Thyroid gland (tissue), 4 donors: Measurements from ENCODE around the gene CLINT1. TPM values are rescaled to one million over a fixed set of nuclear protein-coding genes. Genes with fewer than 3 reads are reported as not detected.

Source experiments
- DNase-seq, 2 donors: peaks; one replicate each; pipeline ENCODE4 v3.0.0-alpha.2; 2019
- H3K27ac ChIP-seq, 3 donors: fragments of 200-600 bp; sonication (generic); 1 replicate in 2 of 3; 2 replicates in 1 of 3; pipeline ENCODE4 v1.5.1; 2016 to 2019; ENCODE audit warnings: mild to moderate bottlenecking in 1 of 3, moderate library complexity in 1 of 3
- H3K27me3 ChIP-seq: fragments of 200-600 bp; sonication (generic); one replicate; pipeline ENCODE4 v1.5.1; 2019
- H3K36me3 ChIP-seq, 2 donors: fragments of 200-600 bp; sonication (generic); one replicate each; pipeline ENCODE4 v1.5.1; 2016 to 2019
- H3K4me1 ChIP-seq, 2 donors: fragments of 200-600 bp; sonication (generic); one replicate each; pipeline ENCODE4 v1.5.1; 2017 to 2019
- H3K4me3 ChIP-seq, 3 donors: fragments of 200-600 bp; sonication (generic); replicated peaks in 1 of 3; 1 replicate in 2 of 3; 2 replicates in 1 of 3; pipeline ENCODE4 v1.5.1; 2016; ENCODE audit warnings: mild to moderate bottlenecking in 1 of 3
- H3K9me3 ChIP-seq: fragments of 200-600 bp; sonication (generic); one replicate; pipeline ENCODE4 v1.5.1; 2017
- POLR2A ChIP-seq, 2 donors: fragments of 450-650 bp; IDR thresholded peaks; one replicate each; pipeline ENCODE4 v1.6.1; 2017; ENCODE audit warnings: antibody characterized with exemption in 2 of 2, mild to moderate bottlenecking in 2 of 2, moderate library complexity in 1 of 2
- WGBS, 2 donors: methylation state at CpG; one replicate each; pipeline ENCODE4 v1.1.5; 2017; 5-methylcytosine and 5-hydroxymethylcytosine counted together
- intact Hi-C: fragments of 100-400 bp; cut with DNase I; formaldehyde crosslinking; loops from one replicate; pipeline ENCODE4 v1.15.1; 2023
- total RNA-seq, 4 donors: library from RNA; depleted of rRNA; stranded (reverse); fragments of >200 nt; gene quantifications; one replicate each; pipeline ENCODE4 v1.2.3, GENCODE V29; 2016
- TF ChIP-seq, protein P1 (sequence below), 6 experiments: fragments of 200-600 bp in 3 of 6; fragments of 450-650 bp in 3 of 6; sonication (generic) in 3 of 6; IDR thresholded peaks; one replicate each; pipeline ENCODE4 v1.5.1; 2016 to 2019; ENCODE audit warnings: antibody characterized with exemption in 6 of 6, mild to moderate bottlenecking in 2 of 6, inconsistent platforms in 1 of 6, moderate library complexity in 1 of 6

Gene CLINT1
- total RNA-seq, 4 donors from 2014 or later, result 126 to 198 (median 159) TPM

- DNase-seq, result no peak
- Histone ChIP-seq H3K9me3 (no peaks in the 10 kb centered on the region), H3K4me1 (peaks cover 8 to 18% of the 10 kb centered on the region in 2 donors), H3K4me3 (no peak overlapping the region), H3K27ac (no peak overlapping the region), H3K27me3 (no peaks in the 10 kb centered on the region), H3K36me3 (no peaks in the 10 kb centered on the region)
- WGBS, 2 donors, result 64 to 70% methylated on average over 8 of the region's 8 CpGs
- intact Hi-C loops, result no loop called here
- TF ChIP-seq, protein P1, sequence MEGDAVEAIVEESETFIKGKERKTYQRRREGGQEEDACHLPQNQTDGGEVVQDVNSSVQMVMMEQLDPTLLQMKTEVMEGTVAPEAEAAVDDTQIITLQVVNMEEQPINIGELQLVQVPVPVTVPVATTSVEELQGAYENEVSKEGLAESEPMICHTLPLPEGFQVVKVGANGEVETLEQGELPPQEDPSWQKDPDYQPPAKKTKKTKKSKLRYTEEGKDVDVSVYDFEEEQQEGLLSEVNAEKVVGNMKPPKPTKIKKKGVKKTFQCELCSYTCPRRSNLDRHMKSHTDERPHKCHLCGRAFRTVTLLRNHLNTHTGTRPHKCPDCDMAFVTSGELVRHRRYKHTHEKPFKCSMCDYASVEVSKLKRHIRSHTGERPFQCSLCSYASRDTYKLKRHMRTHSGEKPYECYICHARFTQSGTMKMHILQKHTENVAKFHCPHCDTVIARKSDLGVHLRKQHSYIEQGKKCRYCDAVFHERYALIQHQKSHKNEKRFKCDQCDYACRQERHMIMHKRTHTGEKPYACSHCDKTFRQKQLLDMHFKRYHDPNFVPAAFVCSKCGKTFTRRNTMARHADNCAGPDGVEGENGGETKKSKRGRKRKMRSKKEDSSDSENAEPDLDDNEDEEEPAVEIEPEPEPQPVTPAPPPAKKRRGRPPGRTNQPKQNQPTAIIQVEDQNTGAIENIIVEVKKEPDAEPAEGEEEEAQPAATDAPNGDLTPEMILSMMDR (IDR thresholded peaks at IDR 0.05), result no peak
- no peak for TF ChIP-seq POLR2A (IDR thresholded peaks at IDR 0.05)
These were observed 30.6 kb downstream of the CLINT1 start for GRCh38 chr5:157828105-157828943.

GRCh38 chr5:157827423-157827822 is 31.5 kb downstream of the CLINT1 start:
- no peak for DNase-seq
- no peaks in the 10 kb centered on the region for H3K27me3 ChIP-seq
- no peaks in the 10 kb centered on the region for H3K9me3 ChIP-seq
- peaks cover 8 to 23% of the 10 kb centered on the region in 2 donors for H3K4me1 ChIP-seq
- intact Hi-C loops, result no loop called here
- H3K27ac ChIP-seq, result no peak overlapping the region
- H3K36me3 ChIP-seq, result no peaks in the 10 kb centered on the region
- 48 to 66% methylated on average over 3 of the region's 3 CpGs for WGBS, 2 donors
- no peak for TF ChIP-seq POLR2A (IDR thresholded peaks at IDR 0.05)
- no peak overlapping the region for H3K4me3 ChIP-seq

DNA sequence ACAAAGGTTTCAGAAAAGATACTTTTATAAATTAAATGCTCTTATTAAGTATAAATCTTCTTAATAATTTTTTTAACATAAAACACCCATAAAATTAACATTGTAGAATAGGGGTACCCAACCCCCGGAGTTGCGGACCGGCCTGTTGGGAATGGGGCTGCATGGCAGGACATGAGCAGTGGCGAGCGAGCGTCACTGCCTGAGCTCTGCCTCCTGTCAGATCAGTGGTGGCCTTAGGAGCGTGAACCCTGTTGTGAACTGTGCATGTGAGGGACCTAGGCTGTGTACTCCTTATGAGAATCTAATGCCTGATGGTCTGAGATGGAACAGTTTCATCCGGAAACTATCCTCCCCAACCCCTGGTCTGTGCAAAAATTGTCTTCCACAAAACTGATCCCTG is 35.3 kb downstream of the CLINT1 start:
- 94 to 95% methylated on average over 8 of the region's 8 CpGs for WGBS, 2 donors
- no peak for DNase-seq
- Histone ChIP-seq H3K9me3 (no peaks in the 10 kb centered on the region), H3K4me1 (peaks cover 23 to 41% of the 10 kb centered on the region in 2 donors), H3K36me3 (no peaks in the 10 kb centered on the region), H3K27me3 (no peaks in the 10 kb centered on the region), H3K4me3 (no peak overlapping the region), H3K27ac (no peak overlapping the region)
- intact Hi-C loops, result loop anchor here (5.0 kb wide), 1 partner anchor 124 kb away; no protein-coding TSS in a partner anchor
- TF ChIP-seq POLR2A (IDR thresholded peaks at IDR 0.05), result no peak
- TF ChIP-seq, protein P1 (IDR thresholded peaks at IDR 0.05), result no peak

- TF ChIP-seq, protein P1 (IDR thresholded peaks at IDR 0.05), result no peak
- TF ChIP-seq POLR2A (IDR thresholded peaks at IDR 0.05), result no peak
- Histone ChIP-seq H3K9me3 (no peaks in the 10 kb centered on the region), H3K4me1 (peaks cover 15 to 28% of the 10 kb centered on the region in 2 donors), H3K36me3 (no peaks in the 10 kb centered on the region), H3K27me3 (no peaks in the 10 kb centered on the region), H3K4me3 (no peak overlapping the region), H3K27ac (no peak overlapping the region)
- DNase-seq, result no peak
- intact Hi-C loops, result loop anchor here (5.0 kb wide), 1 partner anchor 125 kb away; no protein-coding TSS in a partner anchor
- 93 to 94% methylated on average over 7 of the region's 7 CpGs for WGBS, 2 donors
These were observed 36.9 kb downstream of the CLINT1 start for GRCh38 chr5:157821822-157822622.

DNA sequence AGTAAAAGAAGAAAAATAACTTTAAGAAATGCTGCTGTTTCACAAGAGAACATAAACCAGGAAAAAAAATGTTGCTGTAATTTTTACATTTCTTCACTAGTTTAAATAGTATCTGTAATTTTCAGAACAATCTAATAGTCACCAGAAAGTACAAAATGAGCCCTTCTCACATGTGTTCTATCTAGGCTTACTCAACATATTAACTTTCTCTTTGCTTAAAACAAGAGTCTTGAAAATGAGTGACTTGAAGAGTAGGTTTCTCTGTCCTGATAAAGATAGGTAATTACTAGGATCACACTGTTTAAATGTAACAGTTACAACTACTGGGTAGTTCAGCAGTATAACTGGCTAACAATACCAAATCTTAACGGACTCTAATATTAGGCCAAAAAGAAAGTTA is 37.5 kb downstream of the CLINT1 start:
- TF ChIP-seq, protein P1 (IDR thresholded peaks at IDR 0.05), result no peak
- no peak for TF ChIP-seq POLR2A (IDR thresholded peaks at IDR 0.05)
- WGBS, 2 donors, result 87 to 92% methylated on average over 1 of the region's 1 CpG
- H3K4me1 ChIP-seq, result peaks cover 15 to 28% of the 10 kb centered on the region in 2 donors

More for the DNA sequence above, 37.5 kb downstream of the CLINT1 start:
- H3K27ac ChIP-seq, result no peak overlapping the region
- no peak for DNase-seq
- H3K9me3 ChIP-seq, result no peaks in the 10 kb centered on the region
- intact Hi-C loops, result loop anchor here (5.0 kb wide), 1 partner anchor 126 kb away; no protein-coding TSS in a partner anchor
- no peaks in the 10 kb centered on the region for H3K27me3 ChIP-seq
- no peaks in the 10 kb centered on the region for H3K36me3 ChIP-seq
- H3K4me3 ChIP-seq, result no peak overlapping the region
